ENCODE results near the gene RACGAP1.

DNA sequence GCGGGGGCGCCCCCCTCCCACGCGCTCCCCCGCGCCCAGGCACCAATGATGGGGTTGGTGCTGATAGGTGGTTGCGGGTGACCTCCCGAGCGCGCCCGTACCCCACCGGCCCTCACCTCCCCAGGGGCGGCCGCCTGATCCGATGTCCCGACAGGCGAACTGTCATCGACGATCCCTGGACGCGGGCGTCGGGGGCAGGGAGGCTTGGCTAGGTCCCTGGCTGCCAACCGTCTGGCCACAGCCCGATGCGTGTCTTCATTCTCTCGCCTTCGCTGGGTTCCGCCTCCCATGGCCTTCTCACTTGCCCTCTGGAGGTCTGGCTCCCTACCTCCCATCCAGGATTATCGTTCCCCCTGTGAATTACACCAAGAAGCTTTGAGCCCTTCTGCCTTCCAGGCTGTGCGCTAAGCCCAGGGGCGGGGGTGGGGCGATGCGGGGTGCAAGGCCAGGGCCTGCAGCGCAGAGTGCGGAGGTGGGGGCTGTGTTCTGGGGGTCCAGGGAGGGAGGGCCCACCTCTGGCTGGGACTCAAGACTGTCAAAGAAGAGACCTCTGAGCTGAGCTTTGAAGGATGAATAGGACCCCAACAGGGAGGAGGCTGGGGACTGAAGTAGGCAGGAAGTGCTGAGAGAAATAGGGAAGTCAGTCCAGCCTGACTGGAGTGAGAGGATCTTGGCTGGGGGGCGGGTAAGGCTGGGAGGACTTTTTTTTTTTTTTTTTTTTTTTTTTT, 7.7 kb upstream of the RACGAP1 start:
- no peak for TF ChIP-seq POLR2A (IDR thresholded peaks at IDR 0.05)
- TF ChIP-seq, protein P1, sequence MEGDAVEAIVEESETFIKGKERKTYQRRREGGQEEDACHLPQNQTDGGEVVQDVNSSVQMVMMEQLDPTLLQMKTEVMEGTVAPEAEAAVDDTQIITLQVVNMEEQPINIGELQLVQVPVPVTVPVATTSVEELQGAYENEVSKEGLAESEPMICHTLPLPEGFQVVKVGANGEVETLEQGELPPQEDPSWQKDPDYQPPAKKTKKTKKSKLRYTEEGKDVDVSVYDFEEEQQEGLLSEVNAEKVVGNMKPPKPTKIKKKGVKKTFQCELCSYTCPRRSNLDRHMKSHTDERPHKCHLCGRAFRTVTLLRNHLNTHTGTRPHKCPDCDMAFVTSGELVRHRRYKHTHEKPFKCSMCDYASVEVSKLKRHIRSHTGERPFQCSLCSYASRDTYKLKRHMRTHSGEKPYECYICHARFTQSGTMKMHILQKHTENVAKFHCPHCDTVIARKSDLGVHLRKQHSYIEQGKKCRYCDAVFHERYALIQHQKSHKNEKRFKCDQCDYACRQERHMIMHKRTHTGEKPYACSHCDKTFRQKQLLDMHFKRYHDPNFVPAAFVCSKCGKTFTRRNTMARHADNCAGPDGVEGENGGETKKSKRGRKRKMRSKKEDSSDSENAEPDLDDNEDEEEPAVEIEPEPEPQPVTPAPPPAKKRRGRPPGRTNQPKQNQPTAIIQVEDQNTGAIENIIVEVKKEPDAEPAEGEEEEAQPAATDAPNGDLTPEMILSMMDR (IDR thresholded peaks at IDR 0.05): no peak
